Fibroblast of lung (primary cell): ENCODE data around the gene PPM1G.

Experiments used
- CTCF ChIP-seq, 2 donors: IDR thresholded peaks in 1 of 2; conservative IDR thresholded peaks in 1 of 2; 1 replicate in 1 of 2; 2 replicates in 1 of 2; pipeline ENCODE4 v1.5.1; 2011 to 2012; ENCODE audit warnings: low read length in 2 of 2, control low read depth in 1 of 2, inconsistent platforms in 1 of 2, low read depth in 1 of 2, mild to moderate bottlenecking in 1 of 2
- EZH2 ChIP-seq: IDR thresholded peaks from 2 replicates; pipeline ENCODE4 v1.5.1; 2012; ENCODE audit warnings: low read length, control low read depth, mild to moderate bottlenecking; ENCODE audit errors: missing control alignments

- no peak for TF ChIP-seq EZH2
- TF ChIP-seq CTCF (conservative IDR thresholded peaks at IDR 0.05 in 1 of 2, IDR thresholded peaks at IDR 0.05 in 1 of 2; ENCODE audit: low read depth in 1 of 2, low read length in 2 of 2), result no peak
Observed at GRCh38 chr2:27445155-27445554, 35.8 kb upstream of the PPM1G start.
